Stimulated activated CD8-positive, alpha-beta memory T cell treated with anti-CD3 and anti-CD28 coated beads, Interleukin-15, amount 100 ng/mL, for 1 hour (primary cell): ENCODE measurements around the gene CCDC112.

Experiments
- DNase-seq: peaks from one replicate; pipeline ENCODE4 v3.0.0-alpha.2; 2020; ENCODE audit warnings: low read depth

The CCDC112 gene

GRCh38 chr5:115317736-115318135 lies 21.3 kb upstream of the CCDC112 start:
- DNase-seq: no peak

- DNase-seq: no peak
These were observed 20.9 kb upstream of the CCDC112 start for GRCh38 chr5:115317320-115317719.

DNA sequence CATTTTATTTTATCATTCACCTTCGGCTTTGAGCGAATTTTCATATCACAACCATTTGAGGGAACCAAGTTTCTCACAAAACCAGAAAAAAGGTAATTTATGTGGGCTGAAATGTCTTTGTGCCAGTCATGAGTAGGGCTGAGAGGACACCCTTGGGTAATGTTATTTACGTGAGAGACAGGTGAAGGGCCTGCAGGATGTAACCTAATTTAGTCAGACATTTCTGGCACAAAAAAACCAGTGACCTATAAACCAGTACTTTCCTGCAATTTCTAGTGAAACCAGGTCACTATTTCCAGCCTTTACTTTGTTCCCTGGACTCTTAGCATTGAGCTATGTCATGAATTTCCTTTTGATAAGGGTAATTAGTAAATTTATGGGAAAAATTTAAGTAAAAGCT lies 17.2 kb upstream of the CCDC112 start:
- no peak for DNase-seq

- no peak for DNase-seq
These were observed 16.6 kb upstream of the CCDC112 start for GRCh38 chr5:115313052-115313451.

- DNase-seq: no peak
These were observed 13.4 kb upstream of the CCDC112 start for GRCh38 chr5:115309751-115310370.

- DNase-seq: no peak
These were observed 12.4 kb upstream of the CCDC112 start for GRCh38 chr5:115308815-115309214.

- no peak for DNase-seq
These were observed 9.6 kb upstream of the CCDC112 start for GRCh38 chr5:115306011-115306536.

GRCh38 chr5:115304496-115304895 lies 8.0 kb upstream of the CCDC112 start:
- no peak for DNase-seq

GRCh38 chr5:115298811-115299210 lies 2.4 kb upstream of the CCDC112 start:
- no peak for DNase-seq

DNA sequence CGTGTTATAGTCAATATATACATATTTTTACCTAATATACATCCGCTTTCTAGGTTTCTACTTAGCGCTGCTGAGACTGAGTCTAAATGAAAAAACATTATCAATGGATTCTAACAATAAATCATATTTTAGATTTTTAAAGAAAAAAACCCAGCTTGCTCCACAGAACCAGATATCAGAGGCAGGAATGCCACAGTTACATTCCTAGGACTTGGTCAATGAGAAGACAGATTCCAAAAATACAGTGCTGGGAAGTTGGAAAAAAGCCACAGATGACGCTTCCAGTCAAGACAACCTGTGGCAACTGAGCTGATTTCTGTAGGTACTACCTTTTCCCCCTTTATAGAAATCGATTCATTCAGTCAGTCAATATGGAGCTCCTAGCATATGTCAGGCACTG lies 577 bp upstream of the CCDC112 start:
- DNase-seq: no peak

GRCh38 chr5:115295777-115296123 lies 704 bp downstream of the CCDC112 start:
- DNase-seq: no peak

- no peak for DNase-seq
These were observed 5.1 kb downstream of the CCDC112 start for GRCh38 chr5:115291397-115291796.

DNA sequence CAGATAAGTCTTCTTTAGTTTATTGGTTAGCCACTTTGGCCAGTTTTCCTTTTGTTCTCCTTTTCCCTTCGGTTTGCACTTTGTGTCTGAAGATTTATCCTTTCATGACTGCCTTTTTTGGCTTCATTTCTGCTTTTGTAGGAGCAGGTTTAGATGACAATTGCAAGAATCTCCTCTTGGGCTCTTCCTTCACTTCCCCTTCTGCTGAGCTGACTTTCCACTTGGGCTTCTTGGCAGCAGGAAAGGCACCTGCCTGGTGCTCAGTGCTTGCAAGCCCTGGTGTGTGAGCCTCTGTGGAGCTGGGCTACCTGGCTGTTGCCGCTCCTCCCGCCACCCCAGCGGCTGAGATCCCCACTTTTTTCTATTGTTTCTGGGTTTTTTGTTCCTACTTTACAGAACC lies 7.3 kb downstream of the CCDC112 start:
- DNase-seq: no peak

GRCh38 chr5:115284021-115284420 lies 12.4 kb downstream of the CCDC112 start:
- no peak for DNase-seq

DNA sequence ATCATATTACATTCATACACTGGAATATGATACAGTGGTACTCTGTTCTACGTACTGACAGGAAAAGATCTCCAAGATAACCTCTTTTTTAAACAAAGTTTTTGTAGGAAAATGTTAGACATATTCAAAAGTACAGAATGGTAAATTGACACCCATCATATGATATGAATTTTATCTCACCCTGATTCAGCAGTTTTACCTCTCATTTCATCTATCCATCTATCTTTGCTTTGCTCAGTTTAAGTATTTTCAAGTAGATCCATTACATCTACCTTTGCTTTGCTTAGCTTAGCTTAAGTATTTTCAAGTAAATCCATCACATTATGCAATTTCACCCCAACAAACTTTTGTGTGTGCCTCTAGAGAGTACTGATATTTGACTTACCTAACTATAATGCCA lies 14.3 kb downstream of the CCDC112 start:
- no peak for DNase-seq

DNA sequence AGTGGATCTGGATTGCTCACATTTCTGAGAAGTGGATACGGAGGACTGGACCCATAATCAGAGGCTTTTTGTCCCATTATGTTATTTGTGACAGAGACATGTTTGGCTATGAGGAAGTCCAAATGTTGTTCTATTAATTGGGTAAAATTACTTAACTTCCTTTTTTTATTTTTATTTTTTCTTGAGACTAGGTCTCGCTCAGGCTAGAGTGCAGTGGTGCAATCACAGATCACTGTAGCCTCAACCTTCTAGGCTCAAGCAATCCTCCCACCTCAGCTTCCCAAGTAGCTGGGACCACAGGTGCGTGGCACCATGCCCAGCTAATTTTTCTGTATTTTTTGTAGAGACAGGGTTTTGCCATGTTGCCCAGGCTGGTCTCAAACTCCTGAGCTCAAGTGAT lies 21.9 kb downstream of the CCDC112 start:
- DNase-seq: no peak

- no peak for DNase-seq
These were observed 24.0 kb downstream of the CCDC112 start for GRCh38 chr5:115272297-115272958.

GRCh38 chr5:115271295-115272050 lies 25.0 kb downstream of the CCDC112 start:
- DNase-seq: no peak

DNA sequence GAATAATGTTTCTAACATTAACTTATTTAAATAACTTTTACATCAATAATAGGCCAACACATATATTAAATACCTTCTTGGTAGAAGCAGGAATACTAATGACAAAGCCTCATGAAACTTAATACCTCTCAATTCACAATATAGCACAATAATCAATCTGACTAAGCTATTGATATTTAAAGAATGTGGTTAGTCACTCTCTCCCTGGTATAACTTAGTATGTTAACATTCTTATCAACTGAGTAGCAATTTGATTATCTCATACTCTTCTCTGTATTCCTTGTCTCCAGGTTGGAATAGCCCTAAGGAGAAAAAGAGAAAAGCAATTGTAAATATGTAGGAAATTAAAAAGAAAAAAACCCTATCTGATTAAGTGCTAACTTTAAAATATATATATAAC lies 28.8 kb downstream of the CCDC112 start:
- DNase-seq: no peak

DNA sequence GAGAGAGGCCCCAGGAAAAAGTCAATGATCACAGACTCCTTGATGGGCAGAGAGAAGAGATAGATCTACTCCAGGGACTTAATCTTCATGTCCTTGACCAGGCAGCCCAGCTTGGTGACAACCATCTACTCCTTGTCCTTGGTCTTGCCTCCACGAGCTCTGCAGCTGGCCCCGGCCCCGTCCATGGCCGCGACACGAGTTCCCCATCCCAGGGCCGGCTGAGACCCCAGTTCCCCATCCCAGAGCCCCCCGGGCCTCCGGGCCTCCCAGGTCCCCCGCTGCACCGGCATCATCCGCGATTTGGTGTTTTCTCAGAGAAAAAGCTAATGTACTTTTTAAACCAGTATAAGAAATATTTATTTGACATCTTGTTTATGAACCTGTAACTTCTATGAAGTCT lies 31.2 kb downstream of the CCDC112 start:
- no peak for DNase-seq

- DNase-seq: no peak
These were observed 31.7 kb downstream of the CCDC112 start for GRCh38 chr5:115264786-115265185.

DNA sequence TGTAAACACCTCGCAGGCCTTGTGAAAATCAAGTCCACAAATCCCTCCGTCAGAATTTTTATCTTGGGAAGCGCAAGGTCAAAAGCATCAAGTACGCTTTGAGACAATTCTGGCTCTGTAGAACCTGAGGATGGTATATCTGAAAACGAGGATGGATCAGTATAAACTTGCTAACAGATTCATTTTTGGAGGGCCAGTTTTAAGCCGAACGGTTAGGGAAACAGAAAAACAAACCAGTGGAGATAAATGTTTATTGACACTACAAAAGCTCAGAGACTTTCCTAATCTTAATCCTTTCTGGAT lies 33.4 kb downstream of the CCDC112 start:
- DNase-seq: no peak

DNA sequence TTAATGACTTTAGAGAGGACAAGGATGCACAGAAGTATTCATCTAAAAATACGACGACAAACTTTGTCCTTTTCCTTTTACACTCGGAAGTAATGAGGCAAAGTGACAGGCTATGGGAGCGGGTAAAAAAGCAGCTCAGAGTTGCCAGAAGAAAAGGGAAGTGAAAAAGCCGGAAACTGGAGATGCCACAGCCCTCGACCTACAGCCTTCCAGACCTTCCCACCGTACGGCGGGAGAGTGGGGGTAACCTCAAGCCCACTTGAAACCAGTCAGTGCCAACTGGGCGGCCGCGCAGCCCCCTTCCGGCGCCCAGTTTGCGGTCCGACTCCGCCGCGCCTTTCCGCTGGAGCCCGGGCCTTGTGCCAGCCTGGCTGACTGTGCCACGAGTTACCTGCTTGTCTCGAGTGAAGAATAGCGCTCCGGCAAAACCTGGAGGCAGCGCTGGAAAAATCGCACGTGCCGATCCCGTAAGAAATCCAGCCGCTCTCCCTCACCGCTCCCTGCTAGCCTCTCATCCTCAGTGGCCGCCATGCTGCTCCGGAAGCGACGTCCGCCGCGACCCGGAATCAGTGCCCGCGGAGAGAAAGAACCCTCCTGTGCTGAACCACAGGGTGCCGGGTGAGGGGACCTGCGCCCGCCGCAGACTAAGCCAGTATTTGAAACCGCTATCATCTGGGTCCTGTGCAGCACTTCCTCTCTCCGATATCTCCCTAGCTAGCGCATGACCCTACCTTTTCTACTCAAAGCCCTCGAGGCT lies 34.0 kb downstream of the CCDC112 start, which contains the start of gene PGGT1B:
Gene PGGT1B (minus strand): TSS at position 557 of the 757 bp plus-strand sequence. CDS start 26 bp downstream, at position 531.
- DNase-seq: peak; percentile 41
